ENCODE measurements around the gene FAM193A. TPM values are rescaled to one million over a fixed set of nuclear protein-coding genes. Genes with fewer than 3 reads are reported as not detected.

The FAM193A gene
- total RNA-seq, 2 donors from 2014 or later, result 14.6 to 17.0 TPM

DNA sequence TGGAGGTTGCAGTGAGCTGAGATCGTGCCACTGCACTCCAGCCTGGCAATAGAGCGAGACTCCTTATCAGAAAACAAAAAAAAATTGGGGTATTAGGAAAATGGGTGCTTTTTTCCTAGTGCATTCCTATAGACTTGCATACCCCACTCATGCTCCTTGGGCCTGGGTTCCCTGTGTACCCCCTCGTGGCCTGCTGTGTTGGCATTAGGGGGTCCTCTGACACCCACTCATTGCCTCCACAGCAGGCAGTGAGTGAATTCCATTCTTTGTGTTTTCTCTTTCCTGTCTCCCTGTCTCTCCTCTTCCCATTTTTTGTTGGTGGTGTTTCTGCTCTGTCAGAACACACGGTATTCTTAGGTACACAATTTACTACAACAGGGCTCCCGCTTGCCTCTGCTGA lies 176.9 kb downstream of the FAM193A start:
- TF ChIP-seq, protein P1, sequence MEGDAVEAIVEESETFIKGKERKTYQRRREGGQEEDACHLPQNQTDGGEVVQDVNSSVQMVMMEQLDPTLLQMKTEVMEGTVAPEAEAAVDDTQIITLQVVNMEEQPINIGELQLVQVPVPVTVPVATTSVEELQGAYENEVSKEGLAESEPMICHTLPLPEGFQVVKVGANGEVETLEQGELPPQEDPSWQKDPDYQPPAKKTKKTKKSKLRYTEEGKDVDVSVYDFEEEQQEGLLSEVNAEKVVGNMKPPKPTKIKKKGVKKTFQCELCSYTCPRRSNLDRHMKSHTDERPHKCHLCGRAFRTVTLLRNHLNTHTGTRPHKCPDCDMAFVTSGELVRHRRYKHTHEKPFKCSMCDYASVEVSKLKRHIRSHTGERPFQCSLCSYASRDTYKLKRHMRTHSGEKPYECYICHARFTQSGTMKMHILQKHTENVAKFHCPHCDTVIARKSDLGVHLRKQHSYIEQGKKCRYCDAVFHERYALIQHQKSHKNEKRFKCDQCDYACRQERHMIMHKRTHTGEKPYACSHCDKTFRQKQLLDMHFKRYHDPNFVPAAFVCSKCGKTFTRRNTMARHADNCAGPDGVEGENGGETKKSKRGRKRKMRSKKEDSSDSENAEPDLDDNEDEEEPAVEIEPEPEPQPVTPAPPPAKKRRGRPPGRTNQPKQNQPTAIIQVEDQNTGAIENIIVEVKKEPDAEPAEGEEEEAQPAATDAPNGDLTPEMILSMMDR (IDR thresholded peaks at IDR 0.05), result no peak
- peaks cover 27% of the 10 kb centered on the region for H3K36me3 ChIP-seq
- no peaks in the 10 kb centered on the region for H3K27me3 ChIP-seq
- H3K4me1 ChIP-seq, result peaks cover 0 to 24% of the 10 kb centered on the region in 2 donors
- DNase-seq (ENCODE audit: low spot score), result no peak
- H3K4me3 ChIP-seq, result no peak overlapping the region
- peak overlapping the region; percentile 32 for H3K27ac ChIP-seq
- no peaks in the 10 kb centered on the region for H3K9me3 ChIP-seq

DNA sequence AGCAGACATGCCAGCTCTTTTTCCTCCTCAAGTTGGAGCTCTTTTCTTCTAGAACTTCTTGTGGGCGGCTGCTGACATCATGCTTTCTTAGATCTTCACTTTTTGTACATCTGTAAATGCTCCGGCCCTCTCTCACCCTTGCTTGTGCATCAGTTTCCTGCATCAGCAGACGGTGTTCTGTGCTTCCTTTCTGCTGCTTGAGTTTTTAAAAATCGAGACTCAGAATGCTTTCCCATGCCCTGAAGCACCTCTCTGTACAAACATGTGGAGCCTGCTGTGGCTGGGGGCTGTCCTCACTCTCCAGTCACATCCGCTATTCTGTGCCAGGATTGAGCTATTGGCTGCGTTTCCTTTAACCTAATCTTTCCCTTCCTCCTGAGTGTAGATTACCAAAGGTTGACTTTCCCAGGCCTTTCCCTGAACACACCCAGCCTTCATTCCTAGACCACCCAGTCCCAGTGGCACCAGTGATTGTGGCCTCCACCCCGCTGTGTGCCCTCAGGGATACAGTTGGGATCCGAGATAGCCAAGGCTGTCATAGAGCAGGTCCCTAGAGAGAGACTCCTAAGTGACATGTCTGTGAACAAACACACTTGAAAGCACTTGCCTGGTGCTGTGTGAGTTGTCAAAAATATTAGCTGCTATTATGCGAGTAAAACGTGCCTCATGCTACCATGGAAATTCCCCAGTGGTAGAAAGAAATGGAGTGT lies 177.8 kb downstream of the FAM193A start:
- Histone ChIP-seq H3K9me3 (no peaks in the 10 kb centered on the region), H3K36me3 (peaks cover 33% of the 10 kb centered on the region), H3K4me3 (no peak overlapping the region), H3K27ac (peak overlapping the region; percentile 32), H3K4me1 (peaks cover 0 to 24% of the 10 kb centered on the region in 2 donors), H3K27me3 (no peaks in the 10 kb centered on the region)
- no peak for DNase-seq (ENCODE audit: low spot score)
- TF ChIP-seq, protein P1 (IDR thresholded peaks at IDR 0.05), result no peak

DNA sequence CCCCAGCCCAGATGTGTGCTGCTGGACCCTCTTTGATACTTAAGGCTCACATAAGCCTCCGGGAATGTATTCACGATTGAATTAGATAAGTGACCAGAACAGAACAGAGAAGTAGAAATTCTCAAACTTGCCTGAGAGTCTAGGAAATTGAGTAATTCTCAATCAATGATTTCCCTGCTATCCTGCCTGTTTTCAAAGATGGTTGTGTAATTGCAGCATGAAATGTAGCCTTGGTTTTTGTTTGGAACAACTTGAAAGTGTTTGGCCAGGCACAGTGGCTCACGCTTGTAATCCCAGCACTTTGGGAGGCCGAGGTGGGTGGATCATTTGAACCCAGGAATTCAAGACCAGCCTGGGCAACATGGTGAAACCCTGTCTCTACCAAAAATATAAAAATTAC lies 178.5 kb downstream of the FAM193A start:
- H3K27ac ChIP-seq, result peak overlapping the region in 1 of 2 donors; percentile 32
- H3K9me3 ChIP-seq, result no peaks in the 10 kb centered on the region

DNA sequence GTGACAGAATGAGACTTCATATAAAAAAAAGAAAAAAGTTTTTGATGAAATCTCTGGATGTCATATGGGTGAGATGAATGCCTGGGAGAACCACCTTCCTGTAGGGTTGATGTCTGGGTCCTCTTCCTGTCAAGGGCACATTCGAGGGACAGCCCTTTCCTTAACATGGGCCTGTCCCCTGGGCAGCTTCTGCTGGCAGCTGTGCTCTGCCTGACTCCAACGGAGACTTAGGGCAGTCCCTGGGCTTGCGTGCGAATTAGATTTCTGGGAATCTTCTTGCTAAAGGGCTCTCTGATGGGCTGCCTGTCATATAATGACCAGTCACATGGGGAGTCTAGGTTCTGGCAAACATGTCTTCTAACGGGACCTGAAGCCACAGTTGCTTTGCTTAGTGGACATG lies 179.0 kb downstream of the FAM193A start:
- H3K27me3 ChIP-seq, result no peaks in the 10 kb centered on the region
- peaks cover 0 to 24% of the 10 kb centered on the region in 2 donors for H3K4me1 ChIP-seq
- peaks cover 45% of the 10 kb centered on the region for H3K36me3 ChIP-seq
- H3K4me3 ChIP-seq, result no peak overlapping the region
- H3K27ac ChIP-seq, result no peak overlapping the region
- no peaks in the 10 kb centered on the region for H3K9me3 ChIP-seq
- DNase-seq (ENCODE audit: low spot score), result no peak
- TF ChIP-seq, protein P1 (IDR thresholded peaks at IDR 0.05), result no peak

More for the DNA sequence above, 178.5 kb downstream of the FAM193A start:
- Histone ChIP-seq H3K27me3 (no peaks in the 10 kb centered on the region), H3K4me1 (peaks cover 0 to 24% of the 10 kb centered on the region in 2 donors), H3K4me3 (no peak overlapping the region), H3K36me3 (peaks cover 40% of the 10 kb centered on the region)
- TF ChIP-seq, protein P1 (IDR thresholded peaks at IDR 0.05), result no peak
- DNase-seq (ENCODE audit: low spot score), result no peak

DNA sequence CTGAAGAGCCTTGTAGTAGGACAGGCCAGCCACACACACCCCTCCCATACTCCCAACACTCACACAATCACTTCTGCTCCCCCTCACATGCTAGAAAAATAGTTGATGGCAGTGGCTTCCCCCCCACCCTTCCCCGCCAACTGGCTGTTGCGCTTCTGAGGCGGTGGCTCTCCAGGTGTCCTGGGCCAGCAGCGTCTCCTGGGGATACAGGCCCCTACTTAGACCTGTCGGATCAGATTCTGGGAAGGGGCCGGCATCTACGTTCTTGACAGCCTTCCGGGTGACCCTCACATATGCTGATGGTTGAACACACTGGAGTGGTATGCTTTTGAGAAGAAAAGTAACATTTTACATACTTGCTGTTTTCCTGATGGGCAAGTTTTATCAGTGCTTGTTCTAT lies 179.8 kb downstream of the FAM193A start:
- TF ChIP-seq, protein P1 (IDR thresholded peaks at IDR 0.05), result no peak
- H3K9me3 ChIP-seq, result no peaks in the 10 kb centered on the region
- no peak overlapping the region for H3K4me3 ChIP-seq
- peaks cover 0 to 24% of the 10 kb centered on the region in 2 donors for H3K4me1 ChIP-seq
- no peaks in the 10 kb centered on the region for H3K27me3 ChIP-seq
- H3K36me3 ChIP-seq, result peaks cover 50% of the 10 kb centered on the region
- no peak for DNase-seq (ENCODE audit: low spot score)
- no peak overlapping the region for H3K27ac ChIP-seq

DNA sequence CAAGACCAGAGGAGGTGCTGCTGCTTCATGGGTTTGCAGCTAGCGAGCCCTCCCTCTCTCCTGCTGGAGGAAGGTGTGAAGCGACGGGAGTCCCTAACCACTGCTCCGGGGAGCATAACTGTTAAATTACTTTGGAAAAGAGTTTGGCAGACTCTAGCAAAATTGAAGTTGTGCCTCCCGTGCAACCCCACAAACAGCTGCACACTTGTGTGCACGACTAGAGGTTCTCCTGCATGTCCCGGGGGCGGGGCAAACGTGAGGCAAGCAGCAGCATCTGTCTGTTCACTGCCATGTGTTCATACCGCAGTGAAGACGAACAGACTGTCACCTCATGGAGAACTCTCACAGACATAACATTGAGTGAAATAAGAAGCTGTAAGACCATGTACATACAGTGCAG lies 185.1 kb downstream of the FAM193A start:
- DNase-seq (ENCODE audit: low spot score), result no peak

More for the DNA sequence above, 185.1 kb downstream of the FAM193A start:
- H3K36me3 ChIP-seq, result peaks cover 63% of the 10 kb centered on the region
- TF ChIP-seq, protein P1 (IDR thresholded peaks at IDR 0.05), result no peak
- H3K4me3 ChIP-seq, result no peak overlapping the region
- H3K9me3 ChIP-seq, result no peaks in the 10 kb centered on the region
- no peak overlapping the region for H3K27ac ChIP-seq
- H3K4me1 ChIP-seq, result no peaks in the 10 kb centered on the region
- no peaks in the 10 kb centered on the region for H3K27me3 ChIP-seq
